ENCODE measurements around the gene RYR3. TPM values are rescaled to one million over a fixed set of nuclear protein-coding genes. Genes with fewer than 3 reads are reported as not detected.

RYR3 gene
- total RNA-seq, 2 donors from 2014 or later = 9.9 to 40.1 TPM

- DNase-seq (ENCODE audit: low spot score) (no peak), ATAC-seq (ENCODE audit: insufficient number of reproducible peaks, low FRiP score, low read depth) (no peak)
- TF ChIP-seq CTCF (IDR thresholded peaks at IDR 0.05) = no peak
- no peak overlapping the region for H3K4me3 ChIP-seq
- H3K27ac ChIP-seq = no peak overlapping the region
- no peaks in the 10 kb centered on the region for H3K36me3 ChIP-seq
- H3K4me1 ChIP-seq (ENCODE audit: control insufficient read depth in 1 of 2, low read depth in 2 of 2) = no peaks in the 10 kb centered on the region
- H3K9me3 ChIP-seq = no peaks in the 10 kb centered on the region
- no peaks in the 10 kb centered on the region for H3K27me3 ChIP-seq (replicated peaks; ENCODE audit: insufficient read depth)
These were observed 150.9 kb downstream of the RYR3 start for GRCh38 chr15:33461671-33462070.

DNA sequence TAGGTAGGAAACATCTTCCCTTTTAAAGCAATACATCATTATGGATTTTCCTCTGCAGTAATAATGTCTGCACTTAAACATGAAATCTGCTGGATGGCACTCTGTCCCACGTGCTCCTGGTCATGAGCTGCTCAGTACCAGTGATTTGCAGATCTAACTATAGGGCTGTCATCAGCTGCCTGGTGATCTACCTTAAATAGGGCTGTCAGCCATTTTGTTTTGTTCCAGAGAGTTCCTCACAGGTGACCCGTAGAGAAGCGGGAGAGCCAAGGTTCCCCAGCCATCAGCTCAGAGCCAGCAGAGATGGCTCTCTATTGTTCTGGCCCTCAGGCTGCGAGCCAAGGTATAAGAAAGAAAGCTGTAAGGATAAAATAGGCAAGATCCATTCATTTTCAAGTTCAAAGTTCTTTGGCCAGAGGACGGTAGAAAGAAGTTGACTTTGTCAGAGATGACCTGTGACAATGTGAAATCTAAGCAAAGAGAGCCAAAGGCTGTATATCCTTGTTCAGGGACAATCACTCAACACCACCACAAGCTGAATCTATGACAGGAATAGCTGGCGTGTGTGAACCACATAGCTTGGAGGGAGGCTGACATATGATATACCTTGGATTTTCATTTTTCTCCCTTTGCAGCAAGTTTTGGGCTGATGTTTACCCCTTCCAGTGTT, 156.5 kb downstream of the RYR3 start:
- ATAC-seq (ENCODE audit: insufficient number of reproducible peaks, low FRiP score, low read depth) = no peak
- no peaks in the 10 kb centered on the region for H3K27me3 ChIP-seq (replicated peaks; ENCODE audit: insufficient read depth)
- DNase-seq (ENCODE audit: low spot score) = no peak
- no peak for TF ChIP-seq CTCF (IDR thresholded peaks at IDR 0.05)
- H3K36me3 ChIP-seq = no peaks in the 10 kb centered on the region
- H3K9me3 ChIP-seq = no peaks in the 10 kb centered on the region
- no peak overlapping the region for H3K4me3 ChIP-seq
- no peak overlapping the region for H3K27ac ChIP-seq
- H3K4me1 ChIP-seq (ENCODE audit: control insufficient read depth in 1 of 2, low read depth in 2 of 2) = no peaks in the 10 kb centered on the region

DNA sequence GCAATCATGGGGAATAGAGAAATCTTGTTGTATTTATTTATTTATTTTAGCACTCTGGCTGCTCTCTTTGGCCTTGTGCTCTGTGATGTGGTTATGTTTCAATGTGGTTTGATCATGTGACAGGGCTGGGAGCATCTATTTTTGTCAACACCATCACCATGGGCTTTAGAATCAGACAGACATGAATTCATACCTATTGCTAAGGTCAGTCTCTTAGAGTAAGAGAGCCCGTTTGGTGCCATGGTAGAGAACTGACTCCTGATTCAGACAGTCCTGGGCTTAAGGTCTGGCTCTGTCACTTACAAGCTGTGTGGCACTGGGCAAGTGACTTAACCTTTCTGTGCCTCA, 157.0 kb downstream of the RYR3 start:
- Histone ChIP-seq H3K4me3 (no peak overlapping the region), H3K36me3 (no peaks in the 10 kb centered on the region), H3K27ac (no peak overlapping the region), H3K9me3 (no peaks in the 10 kb centered on the region), H3K27me3 (replicated peaks; ENCODE audit: insufficient read depth) (no peaks in the 10 kb centered on the region), H3K4me1 (ENCODE audit: control insufficient read depth in 1 of 2, low read depth in 2 of 2) (no peaks in the 10 kb centered on the region)
- ATAC-seq (ENCODE audit: insufficient number of reproducible peaks, low FRiP score, low read depth) = no peak
- no peak for TF ChIP-seq CTCF (IDR thresholded peaks at IDR 0.05)
- DNase-seq (ENCODE audit: low spot score) = no peak

- Histone ChIP-seq H3K36me3 (no peaks in the 10 kb centered on the region), H3K27me3 (replicated peaks; ENCODE audit: insufficient read depth) (no peaks in the 10 kb centered on the region), H3K4me1 (ENCODE audit: control insufficient read depth in 1 of 2, low read depth in 2 of 2) (no peaks in the 10 kb centered on the region), H3K9me3 (no peaks in the 10 kb centered on the region), H3K4me3 (no peak overlapping the region), H3K27ac (no peak overlapping the region)
- no peak for TF ChIP-seq CTCF (IDR thresholded peaks at IDR 0.05)
- DNase-seq (ENCODE audit: low spot score) (no peak), ATAC-seq (ENCODE audit: insufficient number of reproducible peaks, low FRiP score, low read depth) (no peak)
These were observed 158.0 kb downstream of the RYR3 start for GRCh38 chr15:33468740-33469139.

- no peak overlapping the region for H3K4me3 ChIP-seq
- H3K36me3 ChIP-seq = no peaks in the 10 kb centered on the region
- no peaks in the 10 kb centered on the region for H3K4me1 ChIP-seq (ENCODE audit: control insufficient read depth in 1 of 2, low read depth in 2 of 2)
- DNase-seq (ENCODE audit: low spot score) = no peak
- no peak overlapping the region for H3K27ac ChIP-seq
- no peak for ATAC-seq (ENCODE audit: insufficient number of reproducible peaks, low FRiP score, low read depth)
- no peak for TF ChIP-seq CTCF (IDR thresholded peaks at IDR 0.05)
- H3K9me3 ChIP-seq = no peaks in the 10 kb centered on the region
- H3K27me3 ChIP-seq (replicated peaks; ENCODE audit: insufficient read depth) = no peaks in the 10 kb centered on the region
These were observed 162.2 kb downstream of the RYR3 start for GRCh38 chr15:33473005-33473404.

Measured in thoracic aorta (tissue), 2 donors.